ENCODE data around the gene DTYMK. TPM values are rescaled to one million over a fixed set of nuclear protein-coding genes. Genes with fewer than 3 reads are reported as not detected.

The DTYMK gene
- total RNA-seq, 1 donor from 2014 or later = 22.1 TPM

Other genes with a start within 250 kb of the DTYMK start
- 95.5 TPM for gene STK25, start 178.2 kb downstream of the DTYMK start, total RNA-seq
- 115 TPM for gene BOK, start 128.1 kb downstream of the DTYMK start, total RNA-seq
- gene THAP4, start 49.7 kb downstream of the DTYMK start, total RNA-seq = 48.7 TPM
- gene ATG4B, start 49.1 kb downstream of the DTYMK start, total RNA-seq = 50.4 TPM
- gene ING5, start 15.2 kb upstream of the DTYMK start, total RNA-seq = 29.1 TPM
- 27.0 TPM for gene D2HGDH, start 47.8 kb upstream of the DTYMK start, total RNA-seq
- not detected for gene GAL3ST2, start 90.0 kb upstream of the DTYMK start, total RNA-seq
- gene NEU4, start 122.4 kb upstream of the DTYMK start, total RNA-seq = 1.1 TPM
- gene PDCD1, start 172.1 kb upstream of the DTYMK start, total RNA-seq = 0.42 TPM
- not detected for gene RTP5, start 182.9 kb upstream of the DTYMK start, total RNA-seq